ENCODE data around the gene ATG13.

Gene ATG13

DNA sequence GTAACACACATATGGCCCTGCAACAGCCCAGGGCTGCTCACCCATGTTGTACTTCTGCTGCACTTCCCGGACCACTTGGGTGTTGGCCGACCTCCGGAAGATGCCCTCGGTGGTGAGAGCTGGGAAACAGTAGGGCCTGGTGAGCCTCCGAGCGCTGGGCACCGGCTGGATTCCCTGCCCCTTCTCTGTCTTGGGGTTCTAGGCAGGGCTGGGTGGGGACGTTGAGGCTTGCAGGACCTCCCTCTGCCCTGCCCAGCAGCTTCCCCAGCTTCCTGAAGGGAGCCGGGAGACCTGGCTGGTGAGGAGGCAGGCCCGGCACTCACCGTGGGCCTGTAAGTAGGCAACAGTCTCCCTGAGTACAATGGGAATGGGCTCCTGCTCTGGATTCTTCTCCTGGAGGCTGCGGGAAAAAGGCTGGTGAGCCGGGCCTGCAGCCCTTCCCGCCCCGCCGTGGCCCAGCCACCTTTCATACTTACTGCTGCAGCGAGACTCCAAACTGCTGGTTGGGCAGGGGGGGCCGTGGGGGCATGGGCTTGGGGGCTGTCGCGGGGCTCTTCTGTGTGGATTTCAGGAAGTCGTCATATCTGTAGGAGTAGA is 62.9 kb downstream of the ATG13 start:
- H3K36me3 ChIP-seq (replicated peaks in 1 of 2; ENCODE audit: control insufficient read depth in 2 of 2, insufficient read depth in 2 of 2, low read length in 2 of 2), result peaks cover 24 to 56% of the 10 kb centered on the region in 2 donors

DNA sequence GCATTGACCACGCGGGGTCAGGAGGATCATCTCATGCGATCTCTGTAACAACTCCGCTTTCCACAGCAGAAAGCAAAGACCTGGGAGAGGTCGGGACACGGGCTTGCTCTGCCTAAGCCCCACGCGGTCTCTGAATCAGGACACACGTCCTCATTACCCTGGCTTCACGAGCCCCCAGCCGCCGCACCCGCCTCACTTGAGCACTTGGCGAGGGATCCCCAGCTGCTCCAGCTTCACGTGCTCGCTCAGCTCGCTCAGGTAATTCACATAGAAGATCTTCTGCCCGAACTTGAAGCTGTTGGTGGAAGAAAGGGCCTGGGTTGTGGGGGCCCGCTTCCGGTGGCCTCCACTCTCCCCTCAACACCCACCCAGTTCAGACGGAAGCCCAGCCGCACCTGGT is 63.5 kb downstream of the ATG13 start:
- H3K14ac ChIP-seq (ENCODE audit: low read length), result no peak overlapping the region
- no CpG with 5 or more reads among the region's 22 CpGs for WGBS, 2 donors (ENCODE audit: extremely low coverage in 2 of 2, insufficient read length in 2 of 2, insufficient replicate concordance in 1 of 2)
- no peak for DNase-seq (ENCODE audit: low spot score)
- H4K91ac ChIP-seq (ENCODE audit: low read depth, low read length, poor library complexity), result no peak overlapping the region
- H3K27me3 ChIP-seq (ENCODE audit: control insufficient read depth in 3 of 3, insufficient read depth in 3 of 3, low read depth in 1 of 3, low read length in 3 of 3), result no peaks in the 10 kb centered on the region
- H2BK15ac ChIP-seq (ENCODE audit: low read length), result no peak overlapping the region
- H2BK12ac ChIP-seq (ENCODE audit: low read length), result no peak overlapping the region
- H4K8ac ChIP-seq (ENCODE audit: low read depth, low read length), result no peak overlapping the region
- peaks cover 24 to 56% of the 10 kb centered on the region in 2 donors for H3K36me3 ChIP-seq (replicated peaks in 1 of 2; ENCODE audit: control insufficient read depth in 2 of 2, insufficient read depth in 2 of 2, low read length in 2 of 2)
- no peak overlapping the region for H3K23ac ChIP-seq (ENCODE audit: low read depth, low read length, poor library complexity)
- no peak overlapping the region for H3K27ac ChIP-seq (replicated peaks; ENCODE audit: low read length)
- no peak overlapping the region for H2AK5ac ChIP-seq (ENCODE audit: low read depth, low read length)
- no peaks in the 10 kb centered on the region for H3K4me1 ChIP-seq (ENCODE audit: control insufficient read depth in 2 of 2, insufficient read depth in 1 of 2, low read depth in 1 of 2, low read length in 2 of 2)
- no peak overlapping the region for H2AFZ ChIP-seq (ENCODE audit: low read length)
- no peak overlapping the region for H3K18ac ChIP-seq (ENCODE audit: low read length)
- no peaks in the 10 kb centered on the region for H3K9me3 ChIP-seq (replicated peaks in 1 of 2; ENCODE audit: control insufficient read depth in 2 of 2, insufficient read depth in 1 of 2, low read depth in 1 of 2, low read length in 2 of 2)
- no peak overlapping the region for H2BK5ac ChIP-seq (ENCODE audit: low read length)
- H3K4ac ChIP-seq (ENCODE audit: low read length), result no peak overlapping the region
- H2BK120ac ChIP-seq (ENCODE audit: low read depth, low read length), result no peak overlapping the region
- H3K4me2 ChIP-seq (ENCODE audit: insufficient read depth, low read length, poor library complexity, severe bottlenecking), result no peak overlapping the region
- H3K79me1 ChIP-seq (ENCODE audit: low read depth, low read length), result peaks cover 5% of the 10 kb centered on the region
- H3K4me3 ChIP-seq (ENCODE audit: low read length in 2 of 2), result no peak overlapping the region
- H3K9ac ChIP-seq (ENCODE audit: low read depth, low read length, poor library complexity), result no peak overlapping the region

More for the DNA sequence above, 62.9 kb downstream of the ATG13 start:
- no peaks in the 10 kb centered on the region for H3K27me3 ChIP-seq (ENCODE audit: control insufficient read depth in 3 of 3, insufficient read depth in 3 of 3, low read depth in 1 of 3, low read length in 3 of 3)
- H3K18ac ChIP-seq (ENCODE audit: low read length), result no peak overlapping the region
- no CpG with 5 or more reads among the region's 21 CpGs for WGBS, 2 donors (ENCODE audit: extremely low coverage in 2 of 2, insufficient read length in 2 of 2, insufficient replicate concordance in 1 of 2)
- no peak overlapping the region for H3K4me3 ChIP-seq (ENCODE audit: low read length in 2 of 2)
- peaks cover 5% of the 10 kb centered on the region for H3K79me1 ChIP-seq (ENCODE audit: low read depth, low read length)
- no peaks in the 10 kb centered on the region for H3K4me1 ChIP-seq (ENCODE audit: control insufficient read depth in 2 of 2, insufficient read depth in 1 of 2, low read depth in 1 of 2, low read length in 2 of 2)
- no peak overlapping the region for H2AK5ac ChIP-seq (ENCODE audit: low read depth, low read length)
- no peak overlapping the region for H2BK120ac ChIP-seq (ENCODE audit: low read depth, low read length)
- H4K91ac ChIP-seq (ENCODE audit: low read depth, low read length, poor library complexity), result no peak overlapping the region
- H2BK15ac ChIP-seq (ENCODE audit: low read length), result no peak overlapping the region
- H3K14ac ChIP-seq (ENCODE audit: low read length), result no peak overlapping the region
- no peak overlapping the region for H3K4ac ChIP-seq (ENCODE audit: low read length)
- H3K27ac ChIP-seq (replicated peaks; ENCODE audit: low read length), result no peak overlapping the region
- DNase-seq (ENCODE audit: low spot score), result no peak
- no peak overlapping the region for H2BK5ac ChIP-seq (ENCODE audit: low read length)
- no peak overlapping the region for H2BK12ac ChIP-seq (ENCODE audit: low read length)
- H3K9ac ChIP-seq (ENCODE audit: low read depth, low read length, poor library complexity), result no peak overlapping the region
- H3K9me3 ChIP-seq (replicated peaks in 1 of 2; ENCODE audit: control insufficient read depth in 2 of 2, insufficient read depth in 1 of 2, low read depth in 1 of 2, low read length in 2 of 2), result no peaks in the 10 kb centered on the region
- no peak overlapping the region for H2AFZ ChIP-seq (ENCODE audit: low read length)
- no peak overlapping the region for H3K4me2 ChIP-seq (ENCODE audit: insufficient read depth, low read length, poor library complexity, severe bottlenecking)
- H3K23ac ChIP-seq (ENCODE audit: low read depth, low read length, poor library complexity), result no peak overlapping the region
- H4K8ac ChIP-seq (ENCODE audit: low read depth, low read length), result no peak overlapping the region

DNA sequence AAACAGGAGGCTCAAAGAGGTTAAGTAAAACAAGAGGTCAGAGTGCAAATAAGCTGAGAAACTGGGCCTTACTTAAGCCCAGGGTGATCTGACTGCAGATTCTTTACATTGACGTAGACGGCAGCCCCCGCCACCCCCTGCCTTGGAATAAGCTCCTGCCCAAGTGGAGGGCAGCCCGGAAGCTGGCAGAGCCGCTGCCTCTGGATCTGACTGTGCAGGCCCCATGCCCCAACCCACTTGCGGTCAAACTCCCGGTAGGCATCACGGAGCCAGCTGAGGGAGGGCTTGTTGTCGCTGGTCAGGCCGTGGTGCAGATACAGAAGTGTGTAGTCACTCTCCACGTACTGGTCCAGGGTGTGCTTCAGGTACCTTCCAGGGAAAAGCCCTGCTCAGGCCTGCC is 64.5 kb downstream of the ATG13 start:
- no peak for DNase-seq (ENCODE audit: low spot score)
- peak overlapping the region; percentile 30 for H3K9ac ChIP-seq (ENCODE audit: low read depth, low read length, poor library complexity)
- peaks cover 23 to 54% of the 10 kb centered on the region in 2 donors for H3K36me3 ChIP-seq (replicated peaks in 1 of 2; ENCODE audit: control insufficient read depth in 2 of 2, insufficient read depth in 2 of 2, low read length in 2 of 2)
- WGBS, 2 donors (ENCODE audit: extremely low coverage in 2 of 2, insufficient read length in 2 of 2, insufficient replicate concordance in 1 of 2), result no CpG with 5 or more reads among the region's 11 CpGs
- no peak overlapping the region for H2BK12ac ChIP-seq (ENCODE audit: low read length)
- no peak overlapping the region for H2BK5ac ChIP-seq (ENCODE audit: low read length)
- no peak overlapping the region for H4K8ac ChIP-seq (ENCODE audit: low read depth, low read length)
- H3K27me3 ChIP-seq (ENCODE audit: control insufficient read depth in 3 of 3, insufficient read depth in 3 of 3, low read depth in 1 of 3, low read length in 3 of 3), result no peaks in the 10 kb centered on the region
- H3K4me1 ChIP-seq (ENCODE audit: control insufficient read depth in 2 of 2, insufficient read depth in 1 of 2, low read depth in 1 of 2, low read length in 2 of 2), result no peaks in the 10 kb centered on the region
- peaks cover 3% of the 10 kb centered on the region for H3K79me1 ChIP-seq (ENCODE audit: low read depth, low read length)
- H3K23ac ChIP-seq (ENCODE audit: low read depth, low read length, poor library complexity), result no peak overlapping the region
- H3K4ac ChIP-seq (ENCODE audit: low read length), result no peak overlapping the region
- H2BK15ac ChIP-seq (ENCODE audit: low read length), result no peak overlapping the region
- no peak overlapping the region for H3K18ac ChIP-seq (ENCODE audit: low read length)
- H2AFZ ChIP-seq (ENCODE audit: low read length), result no peak overlapping the region
- no peak overlapping the region for H3K27ac ChIP-seq (replicated peaks; ENCODE audit: low read length)
- no peak overlapping the region for H3K4me3 ChIP-seq (ENCODE audit: low read length in 2 of 2)
- no peak overlapping the region for H3K14ac ChIP-seq (ENCODE audit: low read length)
- H2BK120ac ChIP-seq (ENCODE audit: low read depth, low read length), result no peak overlapping the region
- H2AK5ac ChIP-seq (ENCODE audit: low read depth, low read length), result no peak overlapping the region
- no peak overlapping the region for H4K91ac ChIP-seq (ENCODE audit: low read depth, low read length, poor library complexity)
- no peaks in the 10 kb centered on the region for H3K9me3 ChIP-seq (replicated peaks in 1 of 2; ENCODE audit: control insufficient read depth in 2 of 2, insufficient read depth in 1 of 2, low read depth in 1 of 2, low read length in 2 of 2)
- no peak overlapping the region for H3K4me2 ChIP-seq (ENCODE audit: insufficient read depth, low read length, poor library complexity, severe bottlenecking)

DNA sequence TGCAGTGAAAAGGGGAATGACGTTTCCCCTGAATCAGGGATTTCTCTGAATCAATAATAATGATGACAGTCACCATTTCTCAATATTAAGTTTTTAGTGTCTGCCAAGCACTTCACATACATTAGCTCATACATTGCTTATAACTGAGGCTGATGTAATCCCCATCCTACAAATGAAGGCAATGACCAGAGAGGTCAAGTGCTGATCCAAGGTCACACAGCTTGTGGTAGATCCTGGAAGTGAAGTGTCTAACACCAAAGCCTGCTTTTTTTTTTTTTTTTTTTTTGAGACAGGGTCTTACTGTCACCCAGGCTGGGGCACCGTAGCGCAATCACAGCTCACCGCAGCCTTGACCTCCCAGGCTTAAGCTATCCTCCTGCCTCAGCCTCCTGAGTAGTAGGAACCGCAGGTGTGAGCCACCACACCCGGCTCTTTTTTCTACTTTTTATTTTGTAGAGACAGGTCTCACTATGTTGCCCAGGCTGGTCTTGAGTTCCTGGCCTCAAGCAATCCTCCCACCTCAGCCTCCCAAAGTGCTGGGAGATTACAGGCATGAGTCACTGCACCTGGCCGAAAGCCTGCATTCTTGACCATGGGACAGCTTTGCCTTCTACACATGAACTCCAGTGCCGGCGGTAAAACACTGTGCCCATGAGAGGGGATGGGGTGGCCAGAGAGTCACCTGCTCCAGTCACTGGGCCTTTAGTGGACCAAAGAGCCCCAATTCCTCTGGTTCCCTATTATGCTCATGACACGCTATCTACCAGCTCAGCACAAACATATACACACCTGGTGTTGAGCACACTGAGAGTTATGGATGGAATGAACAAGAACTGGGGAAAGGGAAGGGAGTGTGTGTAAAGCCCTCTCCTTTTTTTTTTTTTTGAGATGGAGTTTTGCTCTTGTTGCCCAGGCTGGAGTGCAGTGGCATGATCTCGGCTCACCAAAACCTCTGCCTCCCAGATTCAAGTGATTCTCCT is 65.7 kb downstream of the ATG13 start:
- Histone ChIP-seq H2BK12ac (ENCODE audit: low read length) (no peak overlapping the region), H3K4me2 (ENCODE audit: insufficient read depth, low read length, poor library complexity, severe bottlenecking) (no peak overlapping the region), H2AFZ (ENCODE audit: low read length) (no peak overlapping the region), H3K79me1 (ENCODE audit: low read depth, low read length) (peaks cover 2% of the 10 kb centered on the region), H3K4me3 (ENCODE audit: low read length in 2 of 2) (no peak overlapping the region), H2BK120ac (ENCODE audit: low read depth, low read length) (no peak overlapping the region), H3K4ac (ENCODE audit: low read length) (no peak overlapping the region), H2BK5ac (ENCODE audit: low read length) (no peak overlapping the region), H3K27me3 (ENCODE audit: control insufficient read depth in 3 of 3, insufficient read depth in 3 of 3, low read depth in 1 of 3, low read length in 3 of 3) (no peaks in the 10 kb centered on the region), H3K18ac (ENCODE audit: low read length) (no peak overlapping the region), H3K14ac (ENCODE audit: low read length) (no peak overlapping the region), H3K27ac (replicated peaks; ENCODE audit: low read length) (no peak overlapping the region), H4K91ac (ENCODE audit: low read depth, low read length, poor library complexity) (no peak overlapping the region), H3K9ac (ENCODE audit: low read depth, low read length, poor library complexity) (no peak overlapping the region), H3K23ac (ENCODE audit: low read depth, low read length, poor library complexity) (no peak overlapping the region), H3K9me3 (replicated peaks in 1 of 2; ENCODE audit: control insufficient read depth in 2 of 2, insufficient read depth in 1 of 2, low read depth in 1 of 2, low read length in 2 of 2) (no peaks in the 10 kb centered on the region), H3K4me1 (ENCODE audit: control insufficient read depth in 2 of 2, insufficient read depth in 1 of 2, low read depth in 1 of 2, low read length in 2 of 2) (no peaks in the 10 kb centered on the region), H3K36me3 (replicated peaks in 1 of 2; ENCODE audit: control insufficient read depth in 2 of 2, insufficient read depth in 2 of 2, low read length in 2 of 2) (peaks cover 21 to 63% of the 10 kb centered on the region in 2 donors), H4K8ac (ENCODE audit: low read depth, low read length) (no peak overlapping the region), H2AK5ac (ENCODE audit: low read depth, low read length) (no peak overlapping the region), H2BK15ac (ENCODE audit: low read length) (no peak overlapping the region)
- no peak for DNase-seq (ENCODE audit: low spot score)
- no CpG with 5 or more reads among the region's 11 CpGs for WGBS, 2 donors (ENCODE audit: extremely low coverage in 2 of 2, insufficient read length in 2 of 2, insufficient replicate concordance in 1 of 2)
